Transverse colon (tissue), 4 donors: ENCODE measurements around the gene MYOM1. TPM values are rescaled to one million over a fixed set of nuclear protein-coding genes. Genes with fewer than 3 reads are reported as not detected.
A peak's percentile ranks its signal among the peaks of the same experiment; 100 is the strongest.

ENCODE experiments used
- DNase-seq: peaks from one replicate; pipeline ENCODE4 v3.0.0-alpha.2; 2019
- H3K27ac ChIP-seq, 4 donors: fragments of 200-600 bp; sonication (generic); 2 replicates each; pipeline ENCODE4 v1.5.1; 2016 to 2018; ENCODE audit warnings: inconsistent platforms in 4 of 4
- H3K27me3 ChIP-seq: fragments of 200-600 bp; sonication (generic); 2 replicates; pipeline ENCODE4 v1.5.1; 2017; ENCODE audit warnings: inconsistent platforms
- H3K36me3 ChIP-seq, 4 donors: fragments of 200-600 bp; sonication (generic); 2 replicates each; pipeline ENCODE4 v1.5.1; 2017 to 2019; ENCODE audit warnings: inconsistent platforms in 4 of 4
- H3K4me1 ChIP-seq, 4 donors: fragments of 200-600 bp; sonication (generic); 2 replicates each; pipeline ENCODE4 v1.5.1; 2017 to 2020; ENCODE audit warnings: inconsistent platforms in 4 of 4
- H3K4me3 ChIP-seq, 4 donors: fragments of 200-600 bp; sonication (generic); 1 replicate in 1 of 4; 2 replicates in 3 of 4; pipeline versions ENCODE4 v1.5.1 to v1.6.1; 2017 to 2019; ENCODE audit warnings: inconsistent platforms in 4 of 4
- H3K9me3 ChIP-seq, 2 donors: fragments of 200-600 bp; sonication (generic); 2 replicates each; pipeline ENCODE4 v1.5.1; 2017 to 2019; ENCODE audit warnings: inconsistent platforms in 2 of 2
- CTCF ChIP-seq, 5 experiments: fragments of 200-600 bp in 3 of 5; fragments of 450-650 bp in 2 of 5; sonication (generic) in 3 of 5; IDR thresholded peaks; 1 replicate in 2 of 5; 2 replicates in 3 of 5; pipeline ENCODE4 v1.5.1; 2016 to 2017; ENCODE audit warnings: antibody characterized with exemption in 5 of 5, inconsistent platforms in 3 of 5, mild to moderate bottlenecking in 2 of 5, moderate library complexity in 1 of 5
- EP300 ChIP-seq: sonication (generic); formaldehyde crosslinking; IDR thresholded peaks from one replicate; pipeline ENCODE4 v1.6.1; 2017; ENCODE audit warnings: antibody characterized with exemption, low read depth
- POLR2A ChIP-seq: fragments of 450-650 bp; IDR thresholded peaks from one replicate; pipeline ENCODE4 v1.6.1; 2016; ENCODE audit warnings: antibody characterized with exemption, mild to moderate bottlenecking, moderate library complexity
- POLR2AphosphoS5 ChIP-seq, 3 donors: sonication (generic); formaldehyde crosslinking; IDR thresholded peaks; one replicate each; pipeline ENCODE4 v1.6.1; 2016; ENCODE audit warnings: antibody characterized with exemption in 3 of 3
- WGBS, 2 donors: methylation state at CpG; one replicate each; pipeline ENCODE4 v1.1.5; 2018; ENCODE audit warnings: low coverage in 1 of 2; 5-methylcytosine and 5-hydroxymethylcytosine counted together
- in situ Hi-C, 4 donors: fragments of 200-750 bp; cut with MboI; loops; one replicate each; pipeline versions ENCODE4 v1.15.0 to v1.15.1; 2017; ENCODE audit warnings: low sequenced_read_pairs in 3 of 4, low pct_ligation_motif_present in 1 of 4, low pct_unique_long_range_greater_than_20kb in 1 of 4
- intact Hi-C: fragments of 100-400 bp; cut with DNase I; formaldehyde crosslinking; loops from one replicate; pipeline ENCODE4 v1.15.1; 2023; ENCODE audit warnings: low total_unique reads
- total RNA-seq, 4 donors: library from RNA; depleted of rRNA; stranded (reverse); fragments of >200 nt; gene quantifications; one replicate each; pipeline ENCODE4 v1.1.0, GENCODE V29; 2016

Gene MYOM1
- total RNA-seq, 4 donors from 2014 or later = 6.0 to 30.4 (median 7.7) TPM

- H3K4me1 ChIP-seq = peaks cover 6 to 53% (median 20%) of the 10 kb centered on the region in 4 donors
- DNase-seq = no peak
- 41 to 42% methylated on average over 6 of the region's 6 CpGs for WGBS, 2 donors
- H3K36me3 ChIP-seq = no peaks in the 10 kb centered on the region
- H3K9me3 ChIP-seq = no peaks in the 10 kb centered on the region
- H3K4me3 ChIP-seq = no peak overlapping the region
- intact Hi-C loops = no loop called here
- H3K27me3 ChIP-seq = no peaks in the 10 kb centered on the region
- in situ Hi-C loops = no loop called here
- TF ChIP-seq POLR2AphosphoS5 (IDR thresholded peaks at IDR 0.05) (no peak), EP300 (no peak), POLR2A (no peak), CTCF (IDR thresholded peaks at IDR 0.05) (no peak)
- H3K27ac ChIP-seq = peak overlapping the region in 3 of 4 donors; percentile 33 to 48 (median 34)
These were observed 6.3 kb downstream of the MYOM1 start for GRCh38 chr18:3213300-3214059.

GRCh38 chr18:3212657-3213056, 7.1 kb downstream of the MYOM1 start:
- Histone ChIP-seq H3K4me3 (no peak overlapping the region), H3K27ac (peak overlapping the region in 2 of 4 donors; percentile 33 to 48), H3K9me3 (no peaks in the 10 kb centered on the region), H3K36me3 (no peaks in the 10 kb centered on the region), H3K4me1 (peaks cover 5 to 45% (median 17%) of the 10 kb centered on the region in 4 donors), H3K27me3 (no peaks in the 10 kb centered on the region)
- intact Hi-C loops = no loop called here
- WGBS, 2 donors = 38 to 76% methylated on average over 2 to 4 of the region's 4 CpGs
- no peak for TF ChIP-seq CTCF (IDR thresholded peaks at IDR 0.05)
- TF ChIP-seq POLR2A = no peak
- no peak for TF ChIP-seq EP300
- no peak for TF ChIP-seq POLR2AphosphoS5 (IDR thresholded peaks at IDR 0.05)
- in situ Hi-C loops = no loop called here
- DNase-seq = no peak

GRCh38 chr18:3211236-3211992, 8.4 kb downstream of the MYOM1 start:
- no peaks in the 10 kb centered on the region for H3K27me3 ChIP-seq
- no peaks in the 10 kb centered on the region for H3K36me3 ChIP-seq
- no peak overlapping the region for H3K4me3 ChIP-seq
- TF ChIP-seq POLR2A = no peak
- TF ChIP-seq POLR2AphosphoS5 (IDR thresholded peaks at IDR 0.05) = peak in 1 of 3 donors; percentile 9
- peak overlapping the region in 3 of 4 donors; percentile 3 to 29 (median 14) for H3K27ac ChIP-seq
- DNase-seq = no peak
- WGBS, 2 donors = 48 to 63% methylated on average over 4 to 5 of the region's 5 CpGs
- in situ Hi-C loops (no loop called here), intact Hi-C loops (no loop called here)
- no peaks in the 10 kb centered on the region for H3K9me3 ChIP-seq
- H3K4me1 ChIP-seq = peaks cover 5 to 33% (median 12%) of the 10 kb centered on the region in 4 donors

- 72 to 77% methylated on average over 4 of the region's 4 CpGs for WGBS, 2 donors
- TF ChIP-seq CTCF (IDR thresholded peaks at IDR 0.05) (no peak), POLR2A (no peak), EP300 (no peak), POLR2AphosphoS5 (IDR thresholded peaks at IDR 0.05) (no peak)
- in situ Hi-C loops (no loop called here), intact Hi-C loops (no loop called here)
- peaks cover 5 to 29% (median 12%) of the 10 kb centered on the region in 4 donors for H3K4me1 ChIP-seq
- no peak overlapping the region for H3K4me3 ChIP-seq
- no peaks in the 10 kb centered on the region for H3K27me3 ChIP-seq
- no peak for DNase-seq
- H3K27ac ChIP-seq = no peak overlapping the region
- no peaks in the 10 kb centered on the region for H3K36me3 ChIP-seq
- H3K9me3 ChIP-seq = no peaks in the 10 kb centered on the region
These were observed 9.8 kb downstream of the MYOM1 start for GRCh38 chr18:3209859-3210569.
